DMS53 treated with DMSO at 0.1 percent for 48 hours (cell line): Measurements from ENCODE around the gene ADAMTS2.

Source experiments
- DNase-seq: peaks from one replicate; lab custom pipeline; 2025; ENCODE audit not compliant: unreplicated experiment; lab: John Stamatoyannopoulos, UW

Gene ADAMTS2

DNA sequence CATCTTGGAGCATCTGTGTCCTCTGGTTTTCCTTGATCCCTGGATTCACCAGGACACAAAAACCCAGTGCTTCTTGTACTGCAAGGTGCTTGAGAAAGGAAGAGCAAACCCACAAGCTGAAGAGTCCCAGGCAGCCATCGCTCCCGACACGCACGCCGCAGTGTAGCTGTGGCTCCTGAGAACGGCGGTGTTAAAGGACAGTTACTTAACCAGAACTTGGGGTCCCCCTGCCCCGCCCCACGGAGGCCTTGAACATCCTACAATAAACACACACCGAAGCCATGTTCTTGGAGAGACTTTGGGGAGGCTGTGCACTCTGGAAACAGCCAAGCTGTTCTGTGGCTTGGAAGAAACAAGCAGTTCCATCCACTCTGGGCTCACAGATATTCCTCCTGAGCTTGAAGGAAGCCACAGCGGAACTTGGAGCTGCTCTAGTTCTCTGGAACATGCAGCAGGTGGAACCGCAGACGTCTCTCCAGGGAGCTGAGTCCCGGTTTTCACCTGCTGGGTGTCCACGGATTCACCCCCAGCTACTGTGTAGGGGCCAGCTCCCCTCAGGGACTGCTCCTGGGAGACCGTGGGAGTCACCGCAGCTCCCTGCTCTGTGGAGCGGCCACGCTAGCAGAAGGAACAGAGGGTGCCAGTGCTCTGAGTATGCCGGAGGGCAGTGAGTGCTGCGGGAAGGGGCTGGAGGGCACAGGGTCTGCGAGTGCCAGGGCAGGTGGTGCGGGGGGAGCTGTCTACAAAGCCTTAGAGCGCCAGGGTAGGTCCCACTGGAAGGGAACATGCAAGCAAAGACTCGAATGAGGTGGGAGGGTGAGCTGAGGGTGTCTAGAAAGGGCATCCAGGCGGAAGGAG, 107.3 kb downstream of the ADAMTS2 start:
- no peak for DNase-seq

DNA sequence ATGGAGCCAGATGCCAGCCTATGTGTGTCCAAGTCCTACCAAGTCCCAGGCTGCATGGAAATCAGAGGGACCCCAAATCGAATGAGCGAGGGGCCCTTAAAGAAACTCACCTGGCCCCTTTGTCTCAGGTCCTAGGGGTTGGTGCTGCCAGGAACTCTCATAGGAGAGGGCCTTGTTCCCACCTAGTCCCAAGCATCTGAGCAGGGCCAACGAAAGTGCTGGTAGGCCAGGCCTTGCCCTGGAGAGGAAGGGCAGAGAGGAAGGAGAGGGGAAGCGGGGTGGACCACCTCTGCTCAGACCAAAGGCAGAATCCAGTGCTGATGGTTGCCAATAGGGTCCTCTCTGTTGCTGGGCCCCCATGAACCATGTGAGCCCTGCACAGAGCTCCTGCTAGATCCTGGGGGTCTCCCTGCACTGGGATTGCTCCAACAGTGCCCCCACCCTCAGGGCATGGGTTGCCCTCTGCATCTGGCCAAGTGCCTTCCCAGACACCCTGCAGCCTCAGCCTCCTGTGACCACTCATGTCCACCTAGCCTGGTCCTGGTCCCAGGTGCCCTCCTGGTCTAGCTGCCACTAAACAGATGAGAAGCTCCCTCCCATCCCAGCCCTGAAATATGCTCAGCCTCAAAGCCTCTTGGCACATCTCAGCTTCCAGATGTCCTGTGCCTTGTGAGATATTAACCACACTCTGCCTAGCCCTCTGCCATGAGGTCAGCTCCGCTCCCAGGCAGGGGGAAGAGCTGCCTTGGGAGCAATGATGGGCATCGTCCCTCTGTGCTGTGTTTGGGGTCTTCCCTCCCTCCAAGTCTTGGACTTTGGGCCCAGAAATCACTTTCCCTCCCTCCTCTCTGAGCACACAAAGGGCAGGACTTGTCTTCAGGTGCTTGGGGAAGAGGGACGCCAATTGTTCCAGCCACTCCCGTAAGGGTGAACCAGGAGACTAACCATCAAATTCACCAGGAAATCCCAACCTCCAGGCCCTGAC, 109.6 kb downstream of the ADAMTS2 start:
- DNase-seq, result no peak

DNA sequence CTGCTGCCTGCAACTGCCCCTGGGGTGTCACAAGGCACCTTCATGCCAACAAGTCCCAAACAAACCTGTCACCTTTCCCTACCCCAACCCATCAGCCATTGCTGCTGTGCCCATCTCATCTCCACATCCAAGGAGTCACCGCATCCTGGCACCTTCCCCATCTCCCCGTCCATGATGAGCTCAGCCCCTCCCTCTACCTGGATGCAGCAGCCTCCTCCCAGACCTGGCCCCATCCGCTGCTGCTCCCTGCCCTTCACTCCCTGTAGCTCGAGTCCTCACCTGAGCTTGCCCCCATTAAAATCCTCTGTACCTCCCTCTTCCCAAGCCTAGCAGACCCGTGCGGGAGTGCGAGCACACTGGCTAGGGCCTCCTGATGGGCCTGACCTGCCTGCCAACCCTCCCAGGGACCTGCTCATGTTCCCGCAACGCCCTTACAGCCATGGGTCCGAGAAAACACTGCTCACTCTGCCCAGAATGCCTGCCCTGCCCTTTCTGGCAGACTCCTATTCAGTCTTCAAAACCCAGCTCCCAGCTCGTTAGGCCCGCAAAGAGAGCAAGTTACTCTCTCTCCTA, 110.6 kb downstream of the ADAMTS2 start:
- no peak for DNase-seq

DNA sequence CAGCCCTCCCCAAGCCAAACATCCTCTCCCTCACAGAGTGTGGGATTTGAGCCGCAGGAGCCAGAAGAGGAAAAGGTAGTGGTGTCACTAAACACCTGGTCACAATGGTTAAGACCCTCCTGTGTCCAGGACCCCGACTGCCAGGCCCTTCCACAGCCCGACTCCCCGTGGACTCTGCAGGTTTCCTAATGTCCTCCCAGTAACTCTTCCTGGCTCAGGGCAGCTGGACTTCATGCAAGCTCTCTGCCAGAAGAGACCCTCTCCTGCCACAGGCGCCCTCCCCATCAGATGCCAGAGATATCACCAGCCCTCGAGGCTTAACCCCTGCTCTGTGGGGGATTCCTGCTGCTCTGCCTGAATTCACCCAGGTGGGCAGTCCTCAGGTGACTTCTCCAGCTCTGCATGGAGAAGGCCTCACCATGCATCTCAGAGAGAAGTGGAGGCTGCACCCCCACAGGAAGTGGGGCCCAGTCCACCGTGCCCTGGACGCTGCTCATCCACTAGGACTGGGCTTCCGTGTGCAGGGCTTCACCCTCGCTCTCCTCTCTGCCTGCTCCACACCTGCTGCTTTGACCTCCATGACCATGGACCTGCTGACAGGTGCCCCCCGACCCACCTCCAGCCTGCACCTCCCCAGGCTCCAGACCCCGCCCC, 111.2 kb downstream of the ADAMTS2 start:
- no peak for DNase-seq

DNA sequence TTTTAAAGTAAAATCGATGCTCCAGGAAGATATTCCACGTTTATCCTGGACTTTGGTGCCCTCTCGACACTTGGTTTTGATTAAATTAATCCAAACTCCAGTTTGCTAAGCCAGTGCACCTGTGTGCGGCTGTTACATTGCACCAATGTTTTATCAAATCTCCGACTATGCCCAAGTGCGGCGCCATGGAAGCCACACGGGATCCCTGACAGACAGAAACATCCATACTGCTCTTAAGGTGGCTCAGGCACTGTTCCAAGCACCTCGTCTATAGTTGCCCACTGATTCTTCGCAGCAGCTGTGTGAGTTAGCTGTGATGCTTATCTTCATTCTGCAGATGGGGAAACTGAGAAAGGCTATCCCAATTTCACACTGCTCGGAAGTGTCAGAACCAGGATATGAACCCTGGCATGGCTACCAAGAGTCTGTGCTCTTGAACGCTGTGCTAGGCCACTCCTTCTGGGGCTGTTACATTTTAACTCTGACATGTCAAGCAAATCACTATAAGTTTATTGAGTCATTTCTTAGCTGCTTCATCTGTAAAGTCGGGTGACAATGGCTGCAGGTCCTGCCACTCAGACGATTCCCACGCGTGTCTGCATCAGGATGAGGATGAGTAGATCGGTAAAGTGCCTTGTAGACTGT, 113.0 kb downstream of the ADAMTS2 start:
- DNase-seq, result no peak

DNA sequence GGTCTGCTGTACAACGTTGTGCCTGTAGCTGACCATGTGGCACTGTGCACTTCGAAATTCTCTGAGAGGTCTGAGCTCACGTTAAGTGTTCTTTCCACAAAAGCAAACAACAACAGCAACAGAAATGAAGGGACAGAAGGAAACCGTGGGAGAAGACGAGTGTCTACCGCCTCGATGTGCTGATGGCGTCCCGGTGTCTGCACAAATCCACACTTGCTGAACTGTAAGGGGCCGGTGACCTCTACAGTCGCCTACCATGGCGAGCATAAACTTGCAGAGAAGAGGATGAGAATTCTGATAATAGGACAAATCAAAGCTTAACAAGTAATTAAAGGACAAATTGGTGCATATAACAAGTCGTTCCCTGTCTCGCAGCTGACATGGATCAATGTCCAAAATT, 114.0 kb downstream of the ADAMTS2 start:
- no peak for DNase-seq

DNA sequence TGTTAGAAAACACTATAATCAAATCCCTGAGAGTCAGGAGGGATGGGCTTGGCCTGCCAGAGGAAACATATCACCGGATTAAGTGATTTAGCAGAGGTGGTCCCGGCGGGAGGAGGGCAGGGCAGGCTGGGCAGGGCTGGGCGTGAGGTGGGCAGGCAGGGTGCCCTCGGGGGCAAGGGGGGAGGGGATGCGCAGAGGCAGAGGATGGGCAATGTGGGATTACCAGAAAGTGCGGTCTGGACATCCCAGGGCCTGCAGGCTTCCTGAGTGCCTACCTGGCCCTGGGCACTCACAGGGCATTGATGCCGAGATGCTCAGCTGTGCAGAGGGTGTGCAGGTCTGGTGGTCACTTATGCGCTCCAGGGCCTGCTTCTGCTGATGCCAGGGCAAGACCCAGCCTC, 115.2 kb downstream of the ADAMTS2 start:
- no peak for DNase-seq

DNA sequence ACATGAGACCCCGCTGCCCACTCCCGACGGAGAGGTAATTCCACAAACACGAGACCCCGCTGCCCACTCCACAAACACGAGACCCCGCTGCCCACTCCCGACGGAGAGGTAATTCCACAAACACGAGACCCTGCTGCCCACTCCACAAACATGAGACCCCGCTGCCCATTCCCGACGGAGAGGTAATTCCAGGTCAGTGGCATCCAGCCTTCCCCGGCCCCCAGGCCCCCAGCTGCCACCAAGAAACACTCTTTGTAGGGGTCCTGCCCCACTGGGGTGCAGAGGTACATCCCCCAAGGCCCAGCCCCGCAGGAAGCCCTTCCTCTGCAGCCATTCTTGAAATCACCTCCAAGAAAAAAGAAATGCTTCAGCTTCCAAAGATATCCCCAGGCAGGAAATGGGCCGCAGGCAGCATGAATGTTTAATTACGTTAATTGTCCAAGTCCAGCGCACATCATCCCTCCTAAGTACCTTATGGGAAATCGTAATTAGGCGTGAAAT, 115.9 kb downstream of the ADAMTS2 start:
- DNase-seq, result no peak

DNA sequence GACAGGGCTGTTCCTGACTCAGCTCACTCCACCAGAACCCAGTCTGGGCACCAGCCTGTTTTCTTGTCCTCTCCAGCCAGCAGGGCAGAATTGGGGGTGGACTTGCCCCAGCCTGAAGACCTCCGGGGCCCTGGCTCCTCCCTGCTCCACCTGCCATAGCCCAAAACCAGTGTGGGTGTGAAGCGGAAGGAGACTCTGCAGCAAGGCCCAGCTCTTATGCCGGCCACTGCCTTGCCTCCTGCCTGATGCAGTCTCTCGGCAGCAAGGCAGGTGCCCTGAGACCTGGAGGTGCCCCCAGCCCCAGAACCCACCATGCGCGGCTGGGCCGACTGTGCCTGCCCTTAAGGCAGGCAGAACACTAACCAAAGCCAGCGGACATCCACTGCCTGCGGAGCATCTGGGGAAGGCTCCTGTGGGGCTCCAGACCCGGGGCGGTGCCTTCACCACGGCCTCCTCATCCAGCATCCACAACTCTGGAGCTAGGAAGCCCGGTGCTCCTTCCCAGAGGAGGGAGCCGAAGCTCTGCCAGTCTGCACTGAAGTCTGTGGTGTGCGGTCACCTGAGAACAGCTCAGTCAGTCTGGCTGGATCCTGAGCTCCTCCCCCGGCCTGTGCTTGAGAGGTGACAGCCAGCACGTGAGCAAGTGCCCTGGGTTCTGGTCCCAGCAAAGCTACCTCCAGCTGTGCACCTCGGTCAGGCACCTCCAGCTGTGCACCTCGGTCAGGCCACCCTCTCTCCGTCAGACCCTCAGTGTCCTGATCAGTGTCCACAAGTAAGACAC, 116.7 kb downstream of the ADAMTS2 start:
- no peak for DNase-seq

DNA sequence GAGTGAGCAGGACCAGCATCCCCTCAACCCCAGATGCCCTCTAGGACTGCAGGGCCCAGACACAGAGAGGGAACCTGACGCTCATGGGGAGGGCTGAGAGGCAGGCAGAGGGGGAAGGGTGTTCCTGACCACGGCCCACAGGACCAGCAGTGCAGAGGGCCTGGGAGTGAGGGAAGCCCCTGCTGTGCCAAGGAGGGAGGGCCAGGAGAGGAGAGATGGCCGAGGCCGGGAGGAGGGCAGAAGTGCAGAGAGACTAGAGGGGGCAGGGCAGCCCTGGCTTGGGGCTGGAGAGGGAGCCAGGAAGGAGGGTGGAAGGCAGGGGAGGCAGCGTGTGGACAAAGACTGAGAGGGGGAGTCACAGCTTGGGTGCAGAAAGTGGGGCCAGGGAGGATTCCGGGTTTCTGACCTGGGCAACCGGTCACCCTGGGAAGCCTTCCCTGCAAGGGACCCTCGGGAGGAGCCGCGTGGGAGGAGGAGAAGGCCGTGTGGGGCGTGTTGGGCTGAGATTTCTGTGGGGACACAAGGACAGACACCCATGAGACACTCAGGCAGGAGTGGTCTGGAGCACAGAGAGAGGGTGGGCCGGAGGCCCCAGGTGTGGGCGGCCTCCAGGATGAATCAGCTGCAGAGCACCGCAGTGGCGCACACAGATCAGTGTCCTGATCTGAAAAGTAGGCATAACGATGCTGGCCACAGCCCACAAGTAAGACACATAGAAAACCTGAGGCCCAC, 117.5 kb downstream of the ADAMTS2 start:
- DNase-seq, result no peak

DNA sequence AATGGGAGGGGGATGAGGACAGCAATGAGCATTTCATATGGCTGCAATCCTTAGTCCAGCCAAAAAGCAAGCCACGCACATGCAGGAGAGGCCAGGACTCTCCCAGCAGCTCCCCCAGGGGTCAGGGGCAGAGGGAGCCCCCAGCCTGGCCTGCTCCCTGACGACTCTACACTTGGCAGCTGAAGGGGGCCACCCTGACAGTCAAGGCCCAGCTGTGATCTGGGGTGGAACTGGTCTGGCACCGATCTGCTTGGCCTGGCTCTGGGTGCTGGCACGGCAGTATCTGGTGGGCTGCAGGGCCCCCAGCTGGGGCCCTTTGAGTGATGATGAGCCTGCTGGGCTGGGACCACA, 118.1 kb downstream of the ADAMTS2 start:
- no peak for DNase-seq

DNA sequence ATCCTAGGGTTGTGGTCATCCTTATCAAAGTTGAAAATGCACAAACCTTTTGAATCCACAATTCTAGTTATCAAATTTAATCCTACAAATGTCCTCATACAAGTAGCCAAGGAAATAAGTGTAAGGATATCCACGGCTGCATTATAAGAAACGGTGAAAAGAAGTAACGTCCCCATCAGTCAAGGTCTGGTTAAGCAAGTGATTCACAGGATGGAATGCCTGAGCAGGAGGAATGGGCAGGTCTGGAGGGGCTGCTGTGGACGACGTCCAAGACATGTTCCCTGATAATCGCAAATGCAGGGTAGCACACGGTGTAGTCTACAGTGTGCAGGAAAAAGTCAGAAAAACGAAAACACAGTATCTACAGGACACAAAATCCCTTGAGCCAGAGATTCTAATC, 118.6 kb downstream of the ADAMTS2 start:
- no peak for DNase-seq

DNA sequence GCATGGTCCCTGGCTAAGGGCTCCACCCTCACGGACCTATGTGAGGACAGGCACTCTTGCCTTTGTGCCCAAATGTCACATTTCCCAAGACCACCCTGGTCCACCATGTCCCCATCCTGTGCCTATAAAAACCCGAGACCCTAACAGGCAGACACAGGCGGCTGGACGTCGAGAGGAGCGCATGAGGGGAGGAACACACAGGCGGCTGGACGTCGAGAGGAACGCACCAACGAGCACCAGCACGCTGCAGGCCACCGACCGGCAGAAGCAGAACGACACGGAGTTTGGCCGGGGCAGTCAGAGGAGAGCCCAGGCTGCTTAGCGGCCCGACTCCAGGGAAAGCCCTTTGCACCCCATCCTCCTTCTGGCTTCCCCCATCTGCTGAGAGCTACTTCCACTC, 119.9 kb downstream of the ADAMTS2 start:
- DNase-seq, result no peak

DNA sequence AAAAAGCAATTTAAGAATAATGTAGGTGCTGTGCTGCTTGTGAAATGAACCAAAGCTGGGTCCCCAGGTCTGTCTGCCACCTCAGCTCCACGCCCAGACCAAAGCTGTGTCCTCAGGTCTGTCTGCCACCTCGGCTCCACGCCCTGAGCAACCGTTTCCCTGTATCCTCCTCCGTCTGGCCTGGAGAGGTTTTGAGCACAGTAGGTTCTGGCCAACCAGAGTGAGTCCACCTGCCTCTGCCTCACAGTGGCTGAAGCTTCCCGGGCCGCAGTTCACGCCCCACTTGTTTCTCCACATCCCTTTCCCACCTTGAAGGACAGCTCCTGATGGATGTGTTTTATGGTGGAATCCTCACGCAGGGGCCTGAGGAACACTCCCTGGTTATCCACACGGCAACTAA, 120.5 kb downstream of the ADAMTS2 start:
- DNase-seq, result no peak

DNA sequence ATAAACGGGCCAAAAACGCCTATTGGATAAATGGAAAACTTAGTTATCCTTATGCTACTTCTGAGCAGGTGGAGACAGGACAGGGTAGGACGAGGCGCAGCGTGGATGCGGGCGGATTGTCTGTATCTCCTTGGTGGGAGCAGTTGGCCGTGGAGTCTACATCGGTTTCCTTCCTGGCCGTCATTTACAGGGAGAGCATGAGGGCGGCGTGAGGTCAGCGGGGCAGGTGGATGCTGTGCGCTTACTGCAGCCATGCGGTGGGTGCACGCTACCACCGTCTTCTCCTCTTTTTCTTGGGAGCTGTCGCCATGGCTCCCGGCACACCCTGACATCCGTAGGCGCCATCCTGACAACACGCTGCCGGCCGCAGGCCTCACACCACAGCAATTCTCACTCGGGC, 121.3 kb downstream of the ADAMTS2 start:
- no peak for DNase-seq

DNA sequence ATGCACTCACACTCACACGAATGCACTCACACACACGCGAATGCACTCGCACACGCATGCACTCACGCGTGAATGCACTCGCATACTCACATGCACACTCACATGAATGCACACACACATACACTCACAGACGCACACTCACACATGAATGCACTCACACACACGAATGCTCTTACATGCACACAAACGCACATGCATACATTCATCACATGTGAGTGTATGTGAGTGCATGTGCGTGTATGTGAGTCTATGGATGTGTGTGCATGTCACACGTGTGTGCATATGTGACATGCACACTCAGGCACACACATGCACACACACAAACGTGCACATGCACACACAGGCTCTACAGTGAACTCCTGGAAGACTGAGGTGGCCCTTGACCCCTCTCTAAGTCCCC, 121.7 kb downstream of the ADAMTS2 start:
- DNase-seq, result no peak

DNA sequence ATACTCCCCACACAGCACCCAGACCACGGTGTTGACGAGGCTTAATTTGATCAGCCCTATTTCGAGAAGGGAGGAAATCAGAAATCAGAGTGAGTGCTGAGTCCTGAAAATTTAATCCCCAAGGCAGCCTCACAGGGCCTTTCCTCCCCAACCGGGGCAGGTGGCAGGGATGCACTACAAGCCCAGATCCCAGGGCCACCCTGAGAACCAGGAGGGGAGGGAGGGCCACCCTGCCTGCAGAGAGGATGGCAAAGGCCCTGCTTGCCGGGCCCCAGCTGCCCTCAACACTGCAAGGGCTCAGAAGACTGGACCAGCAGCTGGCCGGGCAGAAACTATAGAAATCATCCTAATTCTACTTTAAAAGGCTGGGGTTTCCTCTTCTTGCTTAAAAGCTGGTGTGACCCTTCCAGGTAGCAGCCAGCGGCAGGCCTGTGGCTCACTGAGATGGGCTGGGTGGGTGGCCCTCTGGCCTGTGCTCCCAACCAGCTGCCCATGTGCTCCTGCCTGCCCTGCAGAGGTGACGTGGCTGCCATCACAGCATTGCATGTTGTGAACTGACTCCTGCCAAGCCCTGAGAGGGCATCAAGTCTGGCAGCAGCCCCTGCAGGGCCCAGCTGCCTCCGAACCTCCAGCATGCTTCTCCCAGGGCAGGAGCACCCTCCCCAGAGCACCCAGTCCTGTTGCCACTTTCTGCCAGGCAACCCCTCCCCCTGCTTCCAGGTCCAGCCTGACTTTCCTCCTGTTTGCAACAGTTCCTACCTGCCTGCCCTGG, 122.8 kb downstream of the ADAMTS2 start:
- DNase-seq, result no peak

DNA sequence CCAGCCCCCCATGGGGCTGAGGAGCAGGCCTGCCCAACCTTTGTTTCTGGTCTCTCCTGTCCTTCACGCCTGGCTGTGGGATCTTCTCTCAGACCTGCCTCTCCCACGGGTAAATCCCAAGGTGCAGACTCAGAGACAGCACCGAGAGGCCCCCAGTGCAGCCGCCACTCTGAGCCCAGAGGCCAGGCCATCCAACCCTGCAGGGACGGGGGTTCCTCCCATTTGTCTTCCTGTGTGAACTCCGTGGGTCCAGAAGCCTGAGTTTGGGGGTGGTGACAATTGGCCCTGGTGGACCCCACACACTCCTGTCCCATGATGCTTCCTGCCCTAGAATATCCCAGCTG, 123.4 kb downstream of the ADAMTS2 start:
- DNase-seq, result no peak
